ENCODE data around the gene C2CD4A. TPM values are rescaled to one million over a fixed set of nuclear protein-coding genes. Genes with fewer than 3 reads are reported as not detected.

Gene C2CD4A
- total and polyA plus RNA-seq, 2 donors from 2014 or later: 0.17 to 5.3 TPM

GRCh38 chr15:62118520-62119226, 51.9 kb downstream of the C2CD4A start:
- intact Hi-C loops (cut with DNase I): no loop called here
- Histone ChIP-seq H3K27me3 (ENCODE audit: control insufficient read depth, insufficient read depth, low read length) (no peaks in the 10 kb centered on the region), H3K4me1 (ENCODE audit: control insufficient read depth in 2 of 3, insufficient read depth in 2 of 3, low read depth in 1 of 3, low read length in 3 of 3) (peaks cover 0 to 8% (median 0%) of the 10 kb centered on the region in 3 donors), H3K4me3 (ENCODE audit: low read length in 3 of 3) (peak overlapping the region in 1 of 3 donors; percentile 32), H3K36me3 (ENCODE audit: control insufficient read depth in 2 of 3, insufficient read depth in 3 of 3, low read length in 3 of 3) (no peaks in the 10 kb centered on the region), H3K9me3 (ENCODE audit: control insufficient read depth in 2 of 3, insufficient read depth in 1 of 3, low read length in 3 of 3) (no peaks in the 10 kb centered on the region), H3K27ac (ENCODE audit: low read depth in 2 of 2, low read length in 2 of 2) (peak overlapping the region; percentile 7 to 86), H3K9ac (ENCODE audit: low read length in 3 of 3) (no peak overlapping the region)
- DNase-seq (no peak), FAIRE-seq (no peak)
- TF ChIP-seq, protein P1, sequence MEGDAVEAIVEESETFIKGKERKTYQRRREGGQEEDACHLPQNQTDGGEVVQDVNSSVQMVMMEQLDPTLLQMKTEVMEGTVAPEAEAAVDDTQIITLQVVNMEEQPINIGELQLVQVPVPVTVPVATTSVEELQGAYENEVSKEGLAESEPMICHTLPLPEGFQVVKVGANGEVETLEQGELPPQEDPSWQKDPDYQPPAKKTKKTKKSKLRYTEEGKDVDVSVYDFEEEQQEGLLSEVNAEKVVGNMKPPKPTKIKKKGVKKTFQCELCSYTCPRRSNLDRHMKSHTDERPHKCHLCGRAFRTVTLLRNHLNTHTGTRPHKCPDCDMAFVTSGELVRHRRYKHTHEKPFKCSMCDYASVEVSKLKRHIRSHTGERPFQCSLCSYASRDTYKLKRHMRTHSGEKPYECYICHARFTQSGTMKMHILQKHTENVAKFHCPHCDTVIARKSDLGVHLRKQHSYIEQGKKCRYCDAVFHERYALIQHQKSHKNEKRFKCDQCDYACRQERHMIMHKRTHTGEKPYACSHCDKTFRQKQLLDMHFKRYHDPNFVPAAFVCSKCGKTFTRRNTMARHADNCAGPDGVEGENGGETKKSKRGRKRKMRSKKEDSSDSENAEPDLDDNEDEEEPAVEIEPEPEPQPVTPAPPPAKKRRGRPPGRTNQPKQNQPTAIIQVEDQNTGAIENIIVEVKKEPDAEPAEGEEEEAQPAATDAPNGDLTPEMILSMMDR (IDR thresholded peaks at IDR 0.05; ENCODE audit: borderline replicate concordance, extremely low read depth, insufficient read depth): no peak

DNA sequence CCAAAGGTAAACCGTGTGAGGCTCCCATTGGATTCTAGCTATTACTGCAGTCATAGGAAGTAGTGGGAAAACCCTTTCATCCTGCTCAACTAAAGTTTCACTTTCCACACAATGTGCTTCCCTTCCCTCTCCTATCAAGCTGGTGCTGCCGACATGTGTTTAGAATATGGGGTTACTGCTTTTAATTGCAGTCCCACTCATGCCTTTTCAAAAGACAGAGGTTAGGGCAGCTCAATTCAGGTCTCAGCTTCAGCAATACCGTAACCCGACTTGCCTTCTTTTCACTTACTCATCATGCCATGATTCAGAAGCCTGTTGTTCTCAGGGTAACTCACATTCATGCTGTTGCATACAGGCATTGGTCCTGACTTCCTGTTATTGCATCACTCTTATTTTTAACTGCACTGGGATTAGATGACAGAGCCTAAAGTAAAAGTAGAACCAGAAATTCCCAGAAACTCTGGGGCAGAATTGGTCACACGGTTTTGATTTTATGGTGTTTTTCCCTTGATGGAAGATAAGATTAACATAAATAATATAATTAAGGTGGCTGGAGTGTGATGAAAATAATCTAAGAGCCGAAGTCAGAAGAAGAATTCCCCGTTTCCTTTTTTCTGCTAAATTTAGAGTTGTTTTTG, 52.6 kb downstream of the C2CD4A start:
- H3K4me1 ChIP-seq (ENCODE audit: control insufficient read depth in 2 of 3, insufficient read depth in 2 of 3, low read depth in 1 of 3, low read length in 3 of 3): peaks cover 0 to 8% (median 2%) of the 10 kb centered on the region in 3 donors
- intact Hi-C loops (cut with DNase I): no loop called here
- H3K27ac ChIP-seq (ENCODE audit: low read depth in 2 of 2, low read length in 2 of 2): peak overlapping the region; percentile 7 to 86
- H3K9me3 ChIP-seq (ENCODE audit: control insufficient read depth in 2 of 3, insufficient read depth in 1 of 3, low read length in 3 of 3): no peaks in the 10 kb centered on the region
- FAIRE-seq: peak; percentile 70
- no peak overlapping the region for H3K9ac ChIP-seq (ENCODE audit: low read length in 3 of 3)
- no peaks in the 10 kb centered on the region for H3K36me3 ChIP-seq (ENCODE audit: control insufficient read depth in 2 of 3, insufficient read depth in 3 of 3, low read length in 3 of 3)
- H3K27me3 ChIP-seq (ENCODE audit: control insufficient read depth, insufficient read depth, low read length): no peaks in the 10 kb centered on the region
- DNase-seq: peak in 2 of 5 donors; percentile 49 to 63
- TF ChIP-seq, protein P1 (IDR thresholded peaks at IDR 0.05; ENCODE audit: borderline replicate concordance, extremely low read depth, insufficient read depth): no peak
- H3K4me3 ChIP-seq (ENCODE audit: low read length in 3 of 3): peak overlapping the region in 2 of 3 donors; percentile 32 to 36

DNA sequence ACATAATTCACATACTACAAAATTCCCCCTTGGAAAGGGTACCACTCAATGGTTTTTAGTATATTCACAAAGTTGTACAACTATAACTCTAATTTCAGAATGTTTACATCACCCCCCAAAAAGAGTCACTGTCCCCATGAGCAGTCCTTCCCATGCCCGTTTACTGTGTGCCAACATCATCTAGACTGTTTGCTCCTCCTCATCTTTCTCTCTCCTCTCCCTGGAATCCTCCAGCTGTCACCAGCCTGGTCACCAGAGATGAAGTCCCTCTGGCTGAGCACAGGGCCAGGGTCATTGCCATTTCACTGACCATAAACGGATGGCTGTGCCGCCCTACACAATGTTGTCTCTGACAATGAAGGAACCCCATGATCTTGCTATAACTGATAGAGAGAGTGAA, 53.1 kb downstream of the C2CD4A start:
- DNase-seq: no peak
- intact Hi-C loops (cut with DNase I): no loop called here
- Histone ChIP-seq H3K9me3 (ENCODE audit: control insufficient read depth in 2 of 3, insufficient read depth in 1 of 3, low read length in 3 of 3) (no peaks in the 10 kb centered on the region), H3K27me3 (ENCODE audit: control insufficient read depth, insufficient read depth, low read length) (no peaks in the 10 kb centered on the region), H3K9ac (ENCODE audit: low read length in 3 of 3) (no peak overlapping the region), H3K4me1 (ENCODE audit: control insufficient read depth in 2 of 3, insufficient read depth in 2 of 3, low read depth in 1 of 3, low read length in 3 of 3) (peaks cover 0 to 8% (median 2%) of the 10 kb centered on the region in 3 donors), H3K36me3 (ENCODE audit: control insufficient read depth in 2 of 3, insufficient read depth in 3 of 3, low read length in 3 of 3) (no peaks in the 10 kb centered on the region), H3K27ac (ENCODE audit: low read depth in 2 of 2, low read length in 2 of 2) (peak overlapping the region in 1 of 2 donors; percentile 49), H3K4me3 (ENCODE audit: low read length in 3 of 3) (no peak overlapping the region)
- no peak for FAIRE-seq
- TF ChIP-seq, protein P1 (IDR thresholded peaks at IDR 0.05; ENCODE audit: borderline replicate concordance, extremely low read depth, insufficient read depth): no peak

Other genes with a start within 250 kb of the C2CD4A start
- gene VPS13C, start 6.5 kb upstream of the C2CD4A start, total RNA-seq: 106 TPM
- 12.5 TPM for gene VPS13C, start 6.5 kb upstream of the C2CD4A start, polyA plus RNA-seq (ENCODE audit: insufficient read depth, low read depth, low replicate concordance)
- gene C2CD4B, start 98.3 kb downstream of the C2CD4A start, total RNA-seq: 4.2 TPM
- 0.26 TPM for gene C2CD4B, start 98.3 kb downstream of the C2CD4A start, polyA plus RNA-seq (ENCODE audit: insufficient read depth, low read depth, low replicate concordance)